Measurements from ENCODE around the gene PCDH19.

Gene PCDH19

DNA sequence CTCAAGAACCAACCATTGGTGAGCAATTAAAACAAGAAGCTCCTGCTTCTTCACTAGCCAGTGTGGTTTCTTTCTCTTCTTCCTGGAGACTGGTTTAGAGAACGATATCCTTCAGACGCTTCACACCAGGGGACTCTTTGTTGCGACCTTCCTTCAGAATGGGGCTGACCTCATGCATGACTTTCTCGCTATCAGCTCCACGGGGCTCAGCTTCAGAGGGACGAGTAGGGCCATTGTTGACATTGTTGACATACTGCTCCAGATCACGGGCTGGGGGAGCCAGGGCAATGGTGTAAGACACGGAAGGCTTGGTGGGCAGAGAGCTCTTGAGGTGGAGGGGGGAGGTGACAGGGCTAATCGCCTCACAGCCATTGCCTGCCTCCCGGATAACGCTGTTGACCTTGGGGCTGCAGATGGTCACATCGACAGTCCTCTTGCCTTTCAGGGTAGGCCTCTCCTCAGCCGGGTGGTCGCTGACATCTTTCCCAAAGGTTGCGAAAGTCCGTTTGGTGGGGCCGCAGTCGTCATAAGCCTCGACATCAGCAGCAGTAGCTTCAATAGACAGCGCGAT, 113.8 kb downstream of the PCDH19 start:
- DNase-seq: no peak

DNA sequence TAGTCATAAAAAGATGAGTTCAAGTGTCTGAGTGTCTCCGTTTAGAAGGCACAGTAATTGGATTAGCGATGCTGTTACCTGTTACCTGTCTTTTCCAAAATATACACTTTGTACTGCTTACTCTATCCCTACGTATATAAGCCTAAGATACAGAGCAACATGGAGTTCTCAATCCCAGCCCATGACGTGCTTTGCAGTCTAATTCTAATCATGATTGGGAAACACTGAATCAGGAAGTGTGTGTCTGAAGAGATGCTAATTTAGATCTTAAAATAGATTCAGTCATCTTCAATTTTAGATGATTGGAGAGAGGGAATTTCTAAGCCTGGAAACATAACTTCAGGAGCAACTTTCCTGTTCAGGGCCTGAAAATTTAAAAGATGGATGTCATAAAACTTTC, 115.1 kb downstream of the PCDH19 start:
- no peak for DNase-seq

DNA sequence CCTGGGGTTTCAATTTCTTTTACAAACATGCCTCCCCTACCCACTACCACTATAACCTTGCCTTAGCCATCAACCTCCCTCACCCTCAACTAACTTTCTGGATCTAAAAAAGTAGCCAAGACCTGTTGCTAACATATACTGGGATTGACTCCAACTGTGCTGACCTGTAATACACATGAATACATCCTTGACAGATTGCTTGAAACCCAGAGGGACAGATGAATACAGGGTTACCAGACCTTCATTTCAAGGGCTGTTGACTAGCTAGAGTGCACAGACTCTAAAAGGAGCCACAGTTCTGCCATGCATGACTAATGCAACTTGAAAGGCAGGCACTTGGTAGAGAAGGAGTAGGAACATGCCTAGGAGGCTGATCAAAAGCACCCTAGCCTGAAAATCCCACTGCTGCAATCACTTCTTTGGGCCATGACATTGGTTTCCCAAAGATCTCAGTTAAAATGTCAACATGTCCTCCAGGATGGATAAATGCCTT, 121.0 kb downstream of the PCDH19 start:
- DNase-seq: no peak

GRCh38 chrX:100277231-100277630, 132.8 kb downstream of the PCDH19 start:
- no peak for DNase-seq

DNA sequence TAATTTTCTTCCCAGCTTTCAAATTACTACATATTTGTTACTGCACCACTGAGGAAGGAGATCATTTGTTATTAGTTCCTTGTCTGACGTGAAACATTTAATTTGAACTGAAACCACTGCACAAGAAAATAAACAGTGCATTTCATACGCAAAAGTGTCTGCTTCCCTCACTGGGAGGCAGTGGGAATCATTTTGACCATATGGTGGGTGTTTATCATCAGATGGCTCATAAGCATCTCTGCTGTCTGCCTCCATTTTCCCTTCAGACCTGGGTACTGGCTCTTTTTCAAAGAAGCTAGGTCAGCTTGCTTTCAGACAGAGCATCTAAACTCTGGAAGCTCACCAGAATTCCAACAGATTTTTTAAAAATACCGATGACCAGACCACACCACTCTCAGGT, 135.2 kb downstream of the PCDH19 start:
- no peak for DNase-seq

GRCh38 chrX:100265179-100265578, 144.9 kb downstream of the PCDH19 start:
- no peak for DNase-seq

- DNase-seq: no peak
These were observed 145.9 kb downstream of the PCDH19 start for GRCh38 chrX:100264200-100264599.

- no peak for DNase-seq
These were observed 146.4 kb downstream of the PCDH19 start for GRCh38 chrX:100263650-100264049.

DNA sequence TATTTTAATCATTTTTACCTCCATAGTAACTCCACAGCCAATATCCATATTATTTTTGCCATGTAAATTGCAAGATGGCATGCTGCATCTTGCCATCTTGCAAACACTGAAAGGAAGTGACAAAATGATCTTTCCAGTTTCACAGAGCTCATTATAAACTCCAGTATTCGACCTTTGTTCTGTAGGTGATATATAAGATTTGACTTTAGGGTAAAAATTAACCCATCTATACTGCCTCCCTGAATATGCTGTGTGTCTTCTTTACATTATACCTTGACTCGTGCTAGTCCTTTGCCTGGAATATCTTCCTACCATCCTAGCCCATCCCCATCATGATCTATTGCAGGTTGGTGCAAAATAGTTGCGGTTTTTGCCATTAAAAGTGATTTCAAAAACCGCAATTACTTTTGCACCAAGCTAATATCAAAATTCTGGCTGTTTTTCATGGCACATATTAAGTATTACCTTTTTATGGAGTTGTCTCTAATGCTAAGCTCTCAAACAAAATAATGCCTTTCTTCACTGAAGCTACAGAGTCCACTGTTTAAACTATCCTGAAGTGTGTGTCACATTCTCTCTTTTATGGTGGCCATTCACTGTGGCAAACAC, 161.1 kb downstream of the PCDH19 start:
- DNase-seq: no peak

DNA sequence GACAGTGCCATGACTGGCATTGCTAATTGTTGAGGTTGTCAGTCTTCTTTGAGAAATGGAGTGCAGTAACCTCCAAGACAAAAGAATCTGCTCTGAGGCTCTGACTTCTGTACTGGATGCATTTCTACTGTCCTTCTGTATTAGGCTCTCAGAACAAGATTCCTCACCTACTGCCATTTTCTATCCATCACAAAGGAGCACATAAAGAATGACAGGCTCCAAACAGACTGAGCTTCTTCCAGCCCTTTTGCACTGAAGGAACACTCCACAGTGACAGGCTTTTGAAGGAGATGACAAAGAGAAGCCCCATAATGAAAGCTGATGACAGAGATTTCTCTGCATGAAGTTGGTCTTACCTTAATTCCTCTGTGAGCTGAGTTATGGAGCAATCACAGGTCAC, 162.2 kb downstream of the PCDH19 start:
- DNase-seq: no peak

GRCh38 chrX:100244681-100245080, 165.4 kb downstream of the PCDH19 start:
- no peak for DNase-seq
